OCI-LY3 (cell line): ENCODE measurements around the gene SASH1.

ENCODE experiments used
- H2AFZ ChIP-seq: fragments of 200-600, 300-600 bp; shearing (Covaris generic); 2 replicates; pipeline ENCODE4 v1.6.0; 2014; ENCODE audit warnings: antibody characterized with exemption, low read depth, low read length
- H3K27ac ChIP-seq: fragments of 200-600, 300-600 bp; sonication (generic); 2 replicates; pipeline ENCODE4 v1.5.1; 2014; ENCODE audit warnings: mild to moderate bottlenecking, low read length, moderate library complexity, mixed read lengths
- H3K27me3 ChIP-seq: fragments of 200-600, 300-600 bp; sonication (generic); 2 replicates; pipeline ENCODE4 v1.6.1; 2014; ENCODE audit warnings: low read depth, low read length, mixed read lengths
- H3K36me3 ChIP-seq: fragments of 200-600, 300-600 bp; sonication (generic); replicated peaks from 2 replicates; pipeline ENCODE3; 2014; ENCODE audit warnings: low read depth, low read length, mixed read lengths
- H3K4me1 ChIP-seq: fragments of 300-600, 200-600 bp; sonication (generic); 2 replicates; pipeline ENCODE4 v1.6.1; 2014; ENCODE audit warnings: low read length, mixed read lengths
- H3K4me2 ChIP-seq: fragments of 200-600, 300-600 bp; sonication (generic); 2 replicates; pipeline ENCODE4 v1.6.1; 2014; ENCODE audit warnings: low read length, mixed read lengths
- H3K4me3 ChIP-seq: fragments of 300-600, 200-600 bp; sonication (generic); 2 replicates; pipeline ENCODE4 v1.5.1; 2014; ENCODE audit warnings: antibody characterized with exemption, mild to moderate bottlenecking, low read length, moderate library complexity
- H3K79me2 ChIP-seq: fragments of 300-600, 200-600 bp; shearing (Covaris generic); 2 replicates; pipeline ENCODE4 v1.6.1; 2014; ENCODE audit warnings: mild to moderate bottlenecking, low read length, mixed read lengths
- H3K9ac ChIP-seq: fragments of 300-600, 200-600 bp; shearing (Covaris generic); 2 replicates; pipeline ENCODE4 v1.6.0; 2014; ENCODE audit warnings: mild to moderate bottlenecking, low read length, moderate library complexity
- H3K9me3 ChIP-seq: fragments of 200-600, 300-600 bp; shearing (Covaris generic); 2 replicates; pipeline ENCODE4 v1.6.1; 2014; ENCODE audit warnings: low read length, mixed read lengths; ENCODE audit not compliant: insufficient read depth
- H4K20me1 ChIP-seq: fragments of 200-600, 300-600 bp; sonication (generic); 2 replicates; pipeline ENCODE4 v1.6.1; 2016; ENCODE audit warnings: low read length, mixed read lengths; ENCODE audit not compliant: insufficient read depth
- CTCF ChIP-seq: fragments of 200-600, 300-600 bp; sonication (generic); IDR thresholded peaks from 2 replicates; pipeline ENCODE4 v1.5.1; 2014; ENCODE audit warnings: antibody characterized with exemption, low read length, low read depth
- EZH2phosphoT487 ChIP-seq: fragments of 200-600 bp; shearing (Covaris generic); IDR thresholded peaks from 2 replicates; pipeline ENCODE4 v1.6.1; 2018; ENCODE audit warnings: antibody characterized with exemption, mixed run types, low read depth

The SASH1 gene

GRCh38 chr6:148342350-148343046, at the start of gene SASH1:
SASH1 (plus strand) TSS chr6:148342838; CDS start chr6:148343068, 230 bp downstream.
- Histone ChIP-seq H3K4me1 (no peaks in the 10 kb centered on the region), H3K36me3 (no peaks in the 10 kb centered on the region), H2AFZ (no peak within 1 kb of the TSS), H3K4me2 (no peak within 1 kb of the TSS), H3K79me2 (no peaks in the 10 kb centered on the region), H3K4me3 (no peak within 1 kb of the TSS), H3K27ac (no peak within 1 kb of the TSS), H3K27me3 (0 out of 2 replicates have a peak, but pooled peaks cover 6% of the 10 kb centered on the region), H3K9ac (no peak within 1 kb of the TSS), H3K9me3 (no peaks in the 10 kb centered on the region), H4K20me1 (no peaks in the 10 kb centered on the region)
- TF ChIP-seq CTCF = no peak
- TF ChIP-seq EZH2phosphoT487 = no peak

- no peaks in the 10 kb centered on the region for H4K20me1 ChIP-seq
- no peak overlapping the region for H3K9ac ChIP-seq
- H3K4me2 ChIP-seq = no peak overlapping the region
- H3K79me2 ChIP-seq = no peaks in the 10 kb centered on the region
- H3K4me3 ChIP-seq = no peak overlapping the region
- H3K4me1 ChIP-seq = no peaks in the 10 kb centered on the region
- H3K36me3 ChIP-seq = no peaks in the 10 kb centered on the region
- H3K27ac ChIP-seq = no peak overlapping the region
- H2AFZ ChIP-seq = no peak overlapping the region
- H3K27me3 ChIP-seq = peaks cover 3% of the 10 kb centered on the region; the same call in 1 of the 2 replicates
- no peaks in the 10 kb centered on the region for H3K9me3 ChIP-seq
- TF ChIP-seq CTCF (no peak), EZH2phosphoT487 (no peak)
These were observed 49.2 kb upstream of the SASH1 start for GRCh38 chr6:148293181-148293995.

GRCh38 chr6:148294059-148294458, 48.6 kb upstream of the SASH1 start:
- H3K4me1 ChIP-seq = no peaks in the 10 kb centered on the region
- peaks cover 3% of the 10 kb centered on the region; the same call in 1 of the 2 replicates for H3K27me3 ChIP-seq
- no peak overlapping the region for H3K27ac ChIP-seq
- TF ChIP-seq EZH2phosphoT487 (no peak), CTCF (no peak)
- H3K36me3 ChIP-seq = no peaks in the 10 kb centered on the region
- H3K4me3 ChIP-seq = no peak overlapping the region
- no peaks in the 10 kb centered on the region for H4K20me1 ChIP-seq
- no peaks in the 10 kb centered on the region for H3K9me3 ChIP-seq
- no peak overlapping the region for H3K9ac ChIP-seq
- H3K79me2 ChIP-seq = no peaks in the 10 kb centered on the region
- H3K4me2 ChIP-seq = no peak overlapping the region
- H2AFZ ChIP-seq = no peak overlapping the region

- H3K4me1 ChIP-seq = no peaks in the 10 kb centered on the region
- no peaks in the 10 kb centered on the region for H3K9me3 ChIP-seq
- no peak overlapping the region for H3K27ac ChIP-seq
- H3K4me3 ChIP-seq = no peak overlapping the region
- H3K27me3 ChIP-seq = no peaks in the 10 kb centered on the region
- H3K9ac ChIP-seq = no peak overlapping the region
- no peaks in the 10 kb centered on the region for H3K36me3 ChIP-seq
- no peaks in the 10 kb centered on the region for H4K20me1 ChIP-seq
- no peaks in the 10 kb centered on the region for H3K79me2 ChIP-seq
- no peak overlapping the region for H2AFZ ChIP-seq
- no peak for TF ChIP-seq CTCF
- TF ChIP-seq EZH2phosphoT487 = no peak
- no peak overlapping the region for H3K4me2 ChIP-seq
These were observed 47.3 kb upstream of the SASH1 start for GRCh38 chr6:148295261-148295887.
